Upper lobe of left lung (tissue), 4 donors: ENCODE results near the gene STK26.

Experiments
- POLR2A ChIP-seq, 4 donors: fragments of 450-650 bp; IDR thresholded peaks; one replicate each; pipeline ENCODE4 v1.5.1; 2016 to 2017; ENCODE audit warnings: antibody characterized with exemption in 4 of 4, mild to moderate bottlenecking in 2 of 4
- POLR2AphosphoS5 ChIP-seq, 2 donors: sonication (generic); formaldehyde crosslinking; IDR thresholded peaks; one replicate each; pipeline ENCODE4 v1.5.1; 2017; ENCODE audit warnings: antibody characterized with exemption in 2 of 2
- TF ChIP-seq, protein P1 (sequence below), 6 experiments: fragments of 450-650 bp in 4 of 6; fragments of 200-600 bp in 2 of 6; sonication (generic) in 2 of 6; IDR thresholded peaks; one replicate each; pipeline ENCODE4 v1.5.1; 2016 to 2019; ENCODE audit warnings: antibody characterized with exemption in 6 of 6

DNA sequence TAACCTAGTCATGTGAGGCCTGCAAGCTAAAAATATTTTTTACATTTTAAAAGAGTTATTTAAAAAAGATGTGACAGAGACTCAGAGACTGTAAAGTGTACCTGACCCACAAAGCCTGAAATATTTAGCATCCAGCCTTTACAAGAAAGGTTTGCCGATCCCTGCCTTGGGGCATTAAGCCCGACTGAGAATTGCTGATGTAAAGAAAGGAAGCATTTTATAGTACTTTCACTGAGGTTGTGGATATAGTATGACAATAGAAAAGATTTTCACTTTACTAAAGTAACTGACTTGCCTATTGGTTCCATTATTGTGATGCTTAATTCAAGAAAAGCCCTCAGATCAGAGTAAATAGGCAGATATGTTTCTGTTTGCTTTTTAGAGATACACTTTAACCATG lies 17.0 kb downstream of the STK26 start:
- no peak for TF ChIP-seq POLR2A (IDR thresholded peaks at IDR 0.05)
- TF ChIP-seq, protein P1, sequence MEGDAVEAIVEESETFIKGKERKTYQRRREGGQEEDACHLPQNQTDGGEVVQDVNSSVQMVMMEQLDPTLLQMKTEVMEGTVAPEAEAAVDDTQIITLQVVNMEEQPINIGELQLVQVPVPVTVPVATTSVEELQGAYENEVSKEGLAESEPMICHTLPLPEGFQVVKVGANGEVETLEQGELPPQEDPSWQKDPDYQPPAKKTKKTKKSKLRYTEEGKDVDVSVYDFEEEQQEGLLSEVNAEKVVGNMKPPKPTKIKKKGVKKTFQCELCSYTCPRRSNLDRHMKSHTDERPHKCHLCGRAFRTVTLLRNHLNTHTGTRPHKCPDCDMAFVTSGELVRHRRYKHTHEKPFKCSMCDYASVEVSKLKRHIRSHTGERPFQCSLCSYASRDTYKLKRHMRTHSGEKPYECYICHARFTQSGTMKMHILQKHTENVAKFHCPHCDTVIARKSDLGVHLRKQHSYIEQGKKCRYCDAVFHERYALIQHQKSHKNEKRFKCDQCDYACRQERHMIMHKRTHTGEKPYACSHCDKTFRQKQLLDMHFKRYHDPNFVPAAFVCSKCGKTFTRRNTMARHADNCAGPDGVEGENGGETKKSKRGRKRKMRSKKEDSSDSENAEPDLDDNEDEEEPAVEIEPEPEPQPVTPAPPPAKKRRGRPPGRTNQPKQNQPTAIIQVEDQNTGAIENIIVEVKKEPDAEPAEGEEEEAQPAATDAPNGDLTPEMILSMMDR (IDR thresholded peaks at IDR 0.05) = no peak
- no peak for TF ChIP-seq POLR2AphosphoS5 (IDR thresholded peaks at IDR 0.05)
